BLaER1 treated with 17β-estradiol and CSF1 and Interleukin-3, amounts not matched to agents 10 nM and 100 nM (cell line): ENCODE measurements around the gene PRCC.

Experiments
- H3K27ac ChIP-seq, 11 experiments: shearing (Covaris generic); formaldehyde crosslinking; 2 replicates each; pipeline ENCODE4 v1.8.1; 2022
- H3K27me3 ChIP-seq, 11 experiments: shearing (Covaris generic); formaldehyde crosslinking; 2 replicates each; pipeline ENCODE4 v1.8.1; 2022
- H3K36me3 ChIP-seq, 11 experiments: shearing (Covaris generic); formaldehyde crosslinking; 2 replicates each; pipeline ENCODE4 v1.8.1; 2022
- H3K4me1 ChIP-seq, 10 experiments: shearing (Covaris generic); formaldehyde crosslinking; 2 replicates each; pipeline ENCODE4 v1.8.1; 2022
- H3K4me2 ChIP-seq, 11 experiments: shearing (Covaris generic); formaldehyde crosslinking; 2 replicates each; pipeline ENCODE4 v1.8.1; 2022
- H3K4me3 ChIP-seq, 10 experiments: shearing (Covaris generic); formaldehyde crosslinking; 2 replicates each; pipeline ENCODE4 v1.8.1; 2022
- H3K9ac ChIP-seq, 11 experiments: shearing (Covaris generic); formaldehyde crosslinking; 2 replicates each; pipeline ENCODE4 v1.8.1; 2022
- H3K9me3 ChIP-seq, 11 experiments: shearing (Covaris generic); formaldehyde crosslinking; replicated peaks in 1 of 11; 2 replicates each; pipeline ENCODE4 v1.8.1; 2022
- H4K20me1 ChIP-seq, 11 experiments: shearing (Covaris generic); formaldehyde crosslinking; 2 replicates each; pipeline ENCODE4 v1.8.1; 2022
- Cebpa-rat ChIP-seq, 11 experiments: shearing (Covaris generic); IDR thresholded peaks; 2 replicates each; pipeline ENCODE4 v1.8.1; 2022

Gene PRCC

GRCh38 chr1:156840186-156840897 is 73.0 kb downstream of the PRCC start:
- Histone ChIP-seq H3K4me1 (peaks cover 5 to 13% (median 9%) of the 10 kb centered on the region in 10 experiments; a peak in 15 of 20 replicates), H3K9me3 (no peaks in the 10 kb centered on the region), H3K27me3 (peaks cover 0 to 5% (median 0%) of the 10 kb centered on the region in 11 experiments; a peak in 1 of 22 replicates)

GRCh38 chr1:156840898-156841279 is 73.6 kb downstream of the PRCC start:
- Histone ChIP-seq H3K4me3 (no peak overlapping the region), H3K27ac (no peak overlapping the region), H3K9me3 (no peaks in the 10 kb centered on the region), H3K27me3 (peaks cover 0 to 5% (median 0%) of the 10 kb centered on the region in 11 experiments; a peak in 1 of 22 replicates), H4K20me1 (no peaks in the 10 kb centered on the region; a peak in 1 of 22 replicates), H3K4me1 (peaks cover 5 to 13% (median 9%) of the 10 kb centered on the region in 10 experiments; a peak in 15 of 20 replicates), H3K9ac (no peak overlapping the region), H3K4me2 (no peak overlapping the region), H3K36me3 (no peaks in the 10 kb centered on the region)
- TF ChIP-seq Cebpa-rat (IDR thresholded peaks at IDR 0.05) = no peak

More at GRCh38 chr1:156840186-156840897, 73.0 kb downstream of the PRCC start:
- Histone ChIP-seq H3K36me3 (no peaks in the 10 kb centered on the region), H3K4me2 (no peak overlapping the region), H3K27ac (no peak overlapping the region), H3K9ac (no peak overlapping the region), H3K4me3 (no peak overlapping the region), H4K20me1 (no peaks in the 10 kb centered on the region; a peak in 1 of 22 replicates)
- TF ChIP-seq Cebpa-rat (IDR thresholded peaks at IDR 0.05) = no peak

- peaks cover 5 to 13% (median 9%) of the 10 kb centered on the region in 10 experiments; a peak in 15 of 20 replicates for H3K4me1 ChIP-seq
- H3K27me3 ChIP-seq = peaks cover 0 to 5% (median 0%) of the 10 kb centered on the region in 11 experiments; a peak in 1 of 22 replicates
- H3K9me3 ChIP-seq = no peaks in the 10 kb centered on the region
- no peaks in the 10 kb centered on the region for H3K36me3 ChIP-seq
- H3K9ac ChIP-seq = no peak overlapping the region
- no peak overlapping the region for H3K27ac ChIP-seq
- no peak overlapping the region for H3K4me3 ChIP-seq
- H4K20me1 ChIP-seq = no peaks in the 10 kb centered on the region; a peak in 1 of 22 replicates
- H3K4me2 ChIP-seq = no peak overlapping the region
- TF ChIP-seq Cebpa-rat (IDR thresholded peaks at IDR 0.05) = no peak
Measured at GRCh38 chr1:156841295-156841855, 74.0 kb downstream of the PRCC start.

- Histone ChIP-seq H3K9ac (no peak overlapping the region), H3K4me2 (peak overlapping the region in 1 of 11 experiments; percentile 29; a peak in 1 of 22 replicates), H3K4me3 (no peak overlapping the region), H3K27me3 (peaks cover 0 to 6% (median 0%) of the 10 kb centered on the region in 11 experiments; a peak in 2 of 22 replicates), H3K36me3 (no peaks in the 10 kb centered on the region), H4K20me1 (no peaks in the 10 kb centered on the region; a peak in 1 of 22 replicates), H3K9me3 (no peaks in the 10 kb centered on the region), H3K4me1 (peaks cover 5 to 19% (median 11%) of the 10 kb centered on the region in 10 experiments; a peak in 15 of 20 replicates), H3K27ac (no peak overlapping the region)
- TF ChIP-seq Cebpa-rat (IDR thresholded peaks at IDR 0.05) = no peak
Measured at GRCh38 chr1:156842618-156843300, 75.4 kb downstream of the PRCC start.

GRCh38 chr1:156844102-156844501 is 76.8 kb downstream of the PRCC start:
- Histone ChIP-seq H3K27ac (no peak overlapping the region), H3K4me3 (no peak overlapping the region), H3K4me2 (no peak overlapping the region), H4K20me1 (no peaks in the 10 kb centered on the region; a peak in 1 of 22 replicates), H3K36me3 (no peaks in the 10 kb centered on the region), H3K27me3 (peaks cover 0 to 19% (median 6%) of the 10 kb centered on the region in 11 experiments; a peak in 10 of 22 replicates), H3K9ac (no peak overlapping the region), H3K9me3 (no peaks in the 10 kb centered on the region), H3K4me1 (peaks cover 15 to 27% (median 20%) of the 10 kb centered on the region in 10 experiments)
- no peak for TF ChIP-seq Cebpa-rat (IDR thresholded peaks at IDR 0.05)

GRCh38 chr1:156844638-156845037 is 77.3 kb downstream of the PRCC start:
- no peaks in the 10 kb centered on the region for H3K36me3 ChIP-seq
- peaks cover 0 to 20% (median 6%) of the 10 kb centered on the region in 11 experiments; a peak in 10 of 22 replicates for H3K27me3 ChIP-seq

GRCh38 chr1:156845055-156845952 is 78.0 kb downstream of the PRCC start:
- TF ChIP-seq Cebpa-rat (IDR thresholded peaks at IDR 0.05) = no peak
- no peaks in the 10 kb centered on the region for H3K9me3 ChIP-seq
- no peak overlapping the region for H3K4me3 ChIP-seq
- H3K27ac ChIP-seq = no peak overlapping the region
- H3K27me3 ChIP-seq = peaks cover 0 to 20% (median 6%) of the 10 kb centered on the region in 11 experiments; a peak in 10 of 22 replicates
- peaks cover 13 to 20% (median 16%) of the 10 kb centered on the region in 10 experiments for H3K4me1 ChIP-seq
- no peak overlapping the region for H3K4me2 ChIP-seq
- no peak overlapping the region for H3K9ac ChIP-seq
- no peaks in the 10 kb centered on the region; a peak in 1 of 22 replicates for H4K20me1 ChIP-seq
- H3K36me3 ChIP-seq = no peaks in the 10 kb centered on the region

More at GRCh38 chr1:156844638-156845037, 77.3 kb downstream of the PRCC start:
- Histone ChIP-seq H3K4me1 (peaks cover 13 to 22% (median 16%) of the 10 kb centered on the region in 10 experiments), H4K20me1 (no peaks in the 10 kb centered on the region; a peak in 1 of 22 replicates), H3K9me3 (no peaks in the 10 kb centered on the region), H3K4me3 (no peak overlapping the region), H3K4me2 (no peak overlapping the region), H3K9ac (no peak overlapping the region), H3K27ac (no peak overlapping the region)
- TF ChIP-seq Cebpa-rat (IDR thresholded peaks at IDR 0.05) = no peak

GRCh38 chr1:156845953-156846545 is 78.7 kb downstream of the PRCC start:
- H3K9ac ChIP-seq = no peak overlapping the region
- H3K9me3 ChIP-seq = no peaks in the 10 kb centered on the region
- no peak overlapping the region for H3K27ac ChIP-seq
- peaks cover 0 to 20% (median 6%) of the 10 kb centered on the region in 11 experiments; a peak in 10 of 22 replicates for H3K27me3 ChIP-seq
- no peak for TF ChIP-seq Cebpa-rat (IDR thresholded peaks at IDR 0.05)
- H3K36me3 ChIP-seq = no peaks in the 10 kb centered on the region
- no peak overlapping the region for H3K4me2 ChIP-seq
- H4K20me1 ChIP-seq = no peaks in the 10 kb centered on the region; a peak in 1 of 22 replicates
- no peak overlapping the region for H3K4me3 ChIP-seq
- H3K4me1 ChIP-seq = peaks cover 13 to 20% (median 16%) of the 10 kb centered on the region in 10 experiments
